Left lung (tissue), 10 donors: ENCODE results near the gene MYBPC3. TPM values are rescaled to one million over a fixed set of nuclear protein-coding genes. Genes with fewer than 3 reads are reported as not detected.
A peak's percentile ranks its signal among the peaks of the same experiment; 100 is the strongest.

Source experiments
- ATAC-seq: fragments of 200-7000 bp; cut with Tn5 transposase; one replicate; pipeline ENCODE4 v1.9.1; 2020; ENCODE audit warnings: moderate library complexity
- DNase-seq, 4 donors: peaks; one replicate each; pipeline ENCODE4 v3.0.0-alpha.2; 2013 to 2020
- H3K27ac ChIP-seq, 2 donors: fragments of 200-600 bp; sonication (generic) in 1 of 2; one replicate each; pipeline versions ENCODE4 v1.5.0 to v1.8.0; 2020 to 2021
- H3K27me3 ChIP-seq, 2 donors: fragments of 200-600 bp; sonication (generic) in 1 of 2; one replicate each; pipeline versions ENCODE4 v1.5.0 to v1.8.0; 2020 to 2021
- H3K36me3 ChIP-seq, 2 donors: fragments of 200-600 bp; sonication (generic) in 1 of 2; one replicate each; pipeline versions ENCODE4 v1.5.0 to v1.8.0; 2020 to 2021
- H3K4me1 ChIP-seq, 2 donors: fragments of 200-600 bp; one replicate each; pipeline ENCODE4 v1.8.0; 2021
- H3K4me3 ChIP-seq, 2 donors: fragments of 200-600 bp; sonication (generic) in 1 of 2; one replicate each; pipeline versions ENCODE4 v1.5.0 to v1.8.0; 2020 to 2021; ENCODE audit warnings: mild to moderate bottlenecking in 1 of 2
- H3K9me3 ChIP-seq, 2 donors: fragments of 200-600 bp; sonication (generic) in 1 of 2; one replicate each; pipeline versions ENCODE4 v1.5.0 to v1.8.0; 2020 to 2021
- CTCF ChIP-seq, 2 donors: fragments of 200-600 bp; sonication (generic) in 1 of 2; IDR thresholded peaks; one replicate each; pipeline versions ENCODE4 v1.5.0 to v1.8.0; 2021; ENCODE audit warnings: antibody characterized with exemption in 2 of 2
- intact Hi-C, 2 donors: fragments of 100-400 bp; cut with DNase I; formaldehyde crosslinking; loops; one replicate each; pipeline versions ENCODE4 v1.11.2 to v1.14.2; 2022
- polyA plus RNA-seq, 6 donors: library from polyadenylated mRNA; unstranded; fragments of 120-200 nt; gene quantifications; one replicate each; pipeline ENCODE4 v1.2.1, GENCODE V29; 2013; ENCODE audit not compliant: insufficient read length in 6 of 6
- total RNA-seq, 2 donors: library from RNA; stranded (reverse); fragmentation: NEBNext Ultra II Directional; extraction: Animal tissue kit (Norgen Biotek cat#: 25700); gene quantifications; one replicate each; pipeline ENCODE4 v1.2.1, GENCODE V29; 2021
- donor health status: DM: no; HTN: yes; CAD: no.
- donor health status: DM: no; HTN: no; CAD: no.

The MYBPC3 gene
- total and polyA plus RNA-seq, 8 donors: 0.06 to 2.0 (median 0.25) TPM; not detected in 3

GRCh38 chr11:47393163-47394049, 40.9 kb upstream of the MYBPC3 start:
- DNase-seq (peak in 2 of 4 donors; percentile 74 to 87), ATAC-seq (peak; percentile 40)
- Histone ChIP-seq H3K4me3 (peak overlapping the region in 1 of 2 donors; percentile 40), H3K27ac (peak overlapping the region; percentile 92 to 97), H3K27me3 (no peaks in the 10 kb centered on the region), H3K36me3 (no peaks in the 10 kb centered on the region), H3K9me3 (no peaks in the 10 kb centered on the region), H3K4me1 (peaks cover 0 to 76% of the 10 kb centered on the region in 2 donors)
- intact Hi-C loops: no loop called here
- no peak for TF ChIP-seq CTCF (IDR thresholded peaks at IDR 0.05)

DNA sequence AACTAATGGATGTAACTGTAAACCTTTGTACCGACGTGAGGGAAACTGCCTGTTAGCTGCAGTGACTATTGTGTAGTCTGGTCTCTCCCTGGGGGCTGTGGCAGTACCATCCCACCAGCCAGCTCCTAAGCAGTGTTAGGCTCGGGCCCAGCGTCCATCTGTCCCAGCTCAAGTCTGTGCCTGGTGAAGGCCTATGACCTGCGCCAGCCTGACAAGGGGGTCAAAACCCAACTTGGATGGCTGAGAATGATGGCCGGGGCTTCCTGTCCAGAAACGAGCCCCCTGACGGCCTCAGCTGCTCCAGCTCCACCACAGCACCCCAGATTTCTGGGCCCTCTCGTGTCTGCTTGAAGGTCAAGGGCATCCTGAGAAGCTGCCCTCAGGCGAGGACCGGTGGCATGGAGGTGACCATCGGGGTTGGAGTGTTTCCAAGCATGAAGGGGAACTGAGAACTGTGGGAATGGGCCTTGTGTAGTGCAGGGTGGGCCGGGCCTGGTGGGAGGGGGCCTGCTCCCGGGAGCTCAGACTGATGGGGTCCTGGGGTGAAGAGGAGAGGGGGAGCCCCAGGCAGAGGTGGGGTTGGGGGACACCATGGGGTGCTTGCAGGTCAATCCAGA, 40.2 kb upstream of the MYBPC3 start:
- Histone ChIP-seq H3K27ac (peak overlapping the region; percentile 92 to 97), H3K4me1 (peaks cover 0 to 83% of the 10 kb centered on the region in 2 donors), H3K27me3 (no peaks in the 10 kb centered on the region), H3K9me3 (no peaks in the 10 kb centered on the region), H3K36me3 (no peaks in the 10 kb centered on the region), H3K4me3 (peak overlapping the region in 1 of 2 donors; percentile 40)
- DNase-seq (peak in 1 of 4 donors; percentile 33), ATAC-seq (no peak)
- intact Hi-C loops: no loop called here
- no peak for TF ChIP-seq CTCF (IDR thresholded peaks at IDR 0.05)

DNA sequence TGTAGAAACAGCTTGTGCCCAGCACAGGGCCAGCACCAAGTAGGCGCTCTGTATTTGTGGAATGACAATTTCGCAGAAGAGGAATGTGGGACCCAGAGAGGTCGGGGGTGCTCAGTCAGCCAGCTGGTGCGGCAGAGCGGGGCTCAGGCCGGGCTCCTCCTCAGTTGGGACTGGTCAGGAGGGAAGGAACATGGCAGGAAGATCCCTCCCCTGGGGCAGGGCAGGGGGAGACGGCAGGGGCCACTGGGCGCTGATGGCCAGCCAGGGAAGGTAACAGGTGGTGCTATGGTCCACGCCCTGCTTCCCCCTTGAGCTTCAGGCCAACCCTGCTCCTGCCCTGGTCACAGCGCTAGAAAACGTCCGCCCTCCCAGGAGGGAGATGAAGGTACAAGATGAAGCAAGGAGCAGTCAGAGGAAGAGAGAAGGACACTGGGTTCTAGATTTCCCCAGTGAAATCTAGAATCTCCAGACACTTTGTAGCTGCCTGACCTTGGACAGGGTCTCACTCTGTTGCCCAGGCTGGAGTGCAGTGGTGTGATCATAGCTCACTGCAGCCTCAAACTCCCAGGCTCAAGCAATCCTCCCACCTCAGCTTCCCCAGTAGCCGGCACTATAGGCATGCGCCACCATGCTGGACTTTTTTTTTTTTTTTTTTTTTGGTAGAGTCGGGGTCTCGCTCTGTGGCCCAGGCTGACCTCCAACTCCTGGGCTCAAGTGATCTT, 39.4 kb upstream of the MYBPC3 start:
- Histone ChIP-seq H3K27me3 (no peaks in the 10 kb centered on the region), H3K4me1 (peaks cover 0 to 90% of the 10 kb centered on the region in 2 donors), H3K36me3 (no peaks in the 10 kb centered on the region), H3K4me3 (no peak overlapping the region), H3K27ac (peak overlapping the region; percentile 92 to 97), H3K9me3 (no peaks in the 10 kb centered on the region)
- peak in 1 of 4 donors; percentile 81 for DNase-seq
- no peak for ATAC-seq
- no peak for TF ChIP-seq CTCF (IDR thresholded peaks at IDR 0.05)
- intact Hi-C loops: no loop called here

- no peaks in the 10 kb centered on the region for H3K36me3 ChIP-seq
- H3K9me3 ChIP-seq: no peaks in the 10 kb centered on the region
- TF ChIP-seq CTCF (IDR thresholded peaks at IDR 0.05): no peak
- intact Hi-C loops: no loop called here
- no peaks in the 10 kb centered on the region for H3K27me3 ChIP-seq
- ATAC-seq: peak; percentile 29
- no peak overlapping the region for H3K4me3 ChIP-seq
- peak overlapping the region; percentile 55 to 97 for H3K27ac ChIP-seq
- H3K4me1 ChIP-seq: peaks cover 0 to 92% of the 10 kb centered on the region in 2 donors
- DNase-seq: peak in 2 of 4 donors; percentile 82 to 92
Measured at GRCh38 chr11:47391077-47391583, 38.6 kb upstream of the MYBPC3 start.
